Colon (tissue), 2 donors: ENCODE data around the gene SPEN.

Source experiments
- FAIRE-seq: peaks from 2 replicates; lab custom pipeline; 2012; peaks lifted over from hg19 to GRCh38; lab: Jason Lieb, UNC
- donor health status: control.
- donor health status: control.

The SPEN gene

GRCh38 chr1:15937146-15937545 is 89.6 kb downstream of the SPEN start:
- FAIRE-seq = no peak

GRCh38 chr1:15937706-15938168 is 90.2 kb downstream of the SPEN start:
- no peak for FAIRE-seq

- FAIRE-seq = no peak
These were observed 91.2 kb downstream of the SPEN start for GRCh38 chr1:15938628-15939161.

GRCh38 chr1:15939181-15940109 is 91.9 kb downstream of the SPEN start:
- no peak for FAIRE-seq

GRCh38 chr1:15940110-15941043 is 92.9 kb downstream of the SPEN start:
- FAIRE-seq = no peak

- FAIRE-seq = no peak
These were observed 93.7 kb downstream of the SPEN start for GRCh38 chr1:15941044-15941840.

GRCh38 chr1:15941899-15942660 is 94.6 kb downstream of the SPEN start:
- FAIRE-seq = no peak

GRCh38 chr1:15942661-15943327 is 95.3 kb downstream of the SPEN start:
- FAIRE-seq = no peak

- no peak for FAIRE-seq
These were observed 96.0 kb downstream of the SPEN start for GRCh38 chr1:15943328-15943991.

- no peak for FAIRE-seq
These were observed 96.4 kb downstream of the SPEN start for GRCh38 chr1:15943992-15944307.

GRCh38 chr1:15944308-15945010 is 97.0 kb downstream of the SPEN start:
- FAIRE-seq = no peak

GRCh38 chr1:15945011-15945831 is 97.7 kb downstream of the SPEN start:
- FAIRE-seq = no peak

- no peak for FAIRE-seq
These were observed 98.4 kb downstream of the SPEN start for GRCh38 chr1:15945832-15946448.

GRCh38 chr1:15946571-15947381 is 99.3 kb downstream of the SPEN start:
- FAIRE-seq = no peak

GRCh38 chr1:15947382-15948090 is 100.0 kb downstream of the SPEN start:
- no peak for FAIRE-seq

GRCh38 chr1:15948091-15948591 is 100.6 kb downstream of the SPEN start:
- FAIRE-seq = no peak
